COLO668 (cell line): ENCODE data around the gene CAPN2.

Experiments
- DNase-seq: peaks from one replicate; lab custom pipeline; 2025; ENCODE audit not compliant: unreplicated experiment; lab: John Stamatoyannopoulos, UW

CAPN2 gene

DNA sequence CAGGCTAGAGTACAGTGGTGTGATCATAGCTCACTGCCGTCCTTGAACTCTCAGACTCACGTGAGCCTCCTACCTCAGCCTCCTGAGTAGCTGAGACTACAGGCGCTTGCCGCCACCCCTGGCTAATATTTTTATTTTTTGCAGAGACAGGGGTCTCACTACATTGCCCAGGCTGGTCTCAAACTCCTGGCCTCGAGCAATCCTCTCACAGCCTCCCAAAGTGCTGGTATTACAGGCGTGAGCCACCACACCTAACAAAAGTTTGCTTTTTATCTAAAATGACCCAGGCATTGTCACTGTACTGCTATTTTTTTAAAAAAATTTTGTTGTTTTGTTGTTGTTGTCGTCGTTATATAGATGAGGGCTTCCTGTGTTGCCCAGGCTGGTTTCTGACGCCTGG lies 46.4 kb downstream of the CAPN2 start:
- no peak for DNase-seq

DNA sequence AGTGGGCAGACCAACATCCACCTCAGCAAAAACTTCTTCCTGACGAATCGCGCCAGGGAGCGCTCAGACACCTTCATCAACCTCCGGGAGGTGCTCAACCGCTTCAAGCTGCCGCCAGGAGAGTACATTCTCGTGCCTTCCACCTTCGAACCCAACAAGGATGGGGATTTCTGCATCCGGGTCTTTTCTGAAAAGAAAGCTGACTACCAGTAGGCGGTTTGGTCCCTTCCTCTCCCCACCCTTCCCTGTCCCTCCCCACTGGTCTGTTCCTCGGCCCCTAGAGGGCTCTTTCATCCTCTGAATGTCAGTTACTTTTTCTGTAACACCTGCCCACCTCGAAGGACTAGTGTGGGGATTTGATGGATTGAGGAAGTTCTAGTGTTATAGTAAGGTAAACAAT lies 46.9 kb downstream of the CAPN2 start:
- DNase-seq, result no peak

DNA sequence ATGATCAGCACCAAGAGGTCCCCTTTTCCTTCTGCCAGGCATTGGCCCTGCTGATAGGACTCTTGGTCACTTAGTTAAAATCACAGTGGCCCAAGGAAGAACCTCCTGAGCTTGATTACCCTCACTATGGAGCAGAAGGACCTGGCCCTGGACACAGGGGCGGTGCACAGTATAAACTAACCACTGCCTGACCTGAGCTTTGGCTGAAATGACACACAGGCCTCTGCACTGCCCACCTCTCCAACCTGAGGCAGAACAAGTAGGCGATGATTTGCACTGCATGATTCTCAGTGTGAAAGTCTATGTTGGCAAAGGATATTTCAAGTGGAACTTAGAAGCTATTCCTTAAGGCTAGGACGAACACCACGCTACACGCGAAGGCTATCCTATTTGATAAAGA lies 48.5 kb downstream of the CAPN2 start:
- DNase-seq, result no peak

DNA sequence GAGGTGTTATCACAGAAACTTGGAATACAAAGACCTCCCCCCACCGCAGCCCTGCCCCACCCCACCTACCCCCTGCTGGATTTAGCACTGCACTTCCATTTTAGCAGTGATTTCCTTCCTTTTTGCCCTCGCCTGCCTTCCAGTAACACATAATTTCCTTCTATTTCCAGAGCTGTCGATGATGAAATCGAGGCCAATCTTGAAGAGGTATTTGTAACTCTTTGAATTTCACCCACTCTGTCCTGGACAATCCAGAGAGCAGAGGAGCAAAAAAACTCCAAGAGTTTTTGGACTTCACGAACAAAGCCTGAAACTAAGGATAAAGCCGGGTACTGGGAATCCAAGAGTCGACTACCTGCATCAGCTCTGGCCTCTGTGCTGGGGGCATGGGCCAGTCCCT lies 49.1 kb downstream of the CAPN2 start:
- no peak for DNase-seq

DNA sequence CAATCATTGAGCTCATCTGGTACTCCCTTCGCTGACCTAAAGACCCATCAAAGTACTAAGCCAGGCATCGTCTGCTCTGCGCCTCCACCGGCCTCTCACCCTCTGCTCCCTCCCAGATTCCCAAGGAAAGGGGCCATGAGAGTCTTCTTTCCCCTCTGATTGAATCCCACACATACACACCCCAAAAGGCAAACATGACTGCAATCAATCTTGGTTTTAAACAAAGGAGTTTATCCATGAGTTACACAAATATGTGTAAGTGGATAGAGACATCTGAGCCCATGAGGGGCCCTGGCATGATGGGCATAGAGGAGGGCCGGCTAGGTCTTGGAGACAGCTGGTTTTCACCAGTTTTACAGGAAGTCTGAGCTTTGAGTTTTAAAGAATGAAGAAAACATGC lies 50.9 kb downstream of the CAPN2 start:
- DNase-seq, result no peak

DNA sequence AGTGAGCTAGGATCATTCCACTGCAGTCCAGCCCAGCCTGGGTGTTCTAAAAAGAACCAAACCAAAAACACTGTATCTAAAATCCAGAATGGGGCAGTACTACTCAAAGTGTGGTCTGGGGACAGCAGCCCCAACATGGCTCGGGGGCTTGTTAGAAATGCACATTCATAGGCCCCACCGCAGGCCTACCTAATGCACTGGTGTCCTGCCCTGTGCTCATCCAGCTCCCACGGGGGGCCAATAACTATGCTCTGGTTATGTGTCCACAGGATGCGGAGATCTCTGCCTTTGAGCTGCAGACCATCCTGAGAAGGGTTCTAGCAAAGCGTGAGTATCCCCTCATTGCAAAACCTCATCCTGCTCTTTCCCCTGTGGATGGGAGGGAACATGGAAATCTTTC lies 51.5 kb downstream of the CAPN2 start:
- no peak for DNase-seq

DNA sequence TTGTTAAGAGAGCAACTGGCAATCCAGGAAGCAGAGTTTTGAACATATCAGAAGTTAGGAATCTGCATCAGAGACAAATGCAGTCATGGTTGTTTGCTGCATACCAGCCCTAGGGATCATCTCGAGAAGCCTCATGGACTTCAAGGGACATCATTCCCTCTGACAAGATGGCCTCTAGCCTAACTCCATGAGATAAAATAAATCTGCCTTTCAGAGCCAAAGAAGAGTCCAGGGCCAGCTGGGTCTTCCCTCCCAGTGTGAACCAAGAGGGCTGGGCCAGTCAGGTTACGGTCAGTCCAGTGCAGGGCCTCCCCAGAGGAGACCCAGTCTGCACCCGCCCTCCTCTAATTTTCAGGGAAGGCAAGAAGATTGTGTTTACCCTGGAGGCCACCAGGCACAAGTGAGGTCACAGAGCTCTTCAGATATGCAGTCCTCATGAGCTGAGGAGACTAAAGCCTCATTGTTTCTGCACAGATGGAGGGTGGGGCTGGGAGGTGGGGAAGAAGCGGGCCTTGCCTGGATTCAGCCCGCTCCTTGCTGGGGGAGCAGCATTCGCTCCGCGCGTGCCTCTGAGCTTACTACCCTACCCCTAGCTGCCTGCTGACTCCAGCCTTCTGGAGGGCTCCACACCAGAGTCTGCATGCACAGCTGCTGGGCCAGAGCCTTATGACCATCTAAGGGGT lies 52.8 kb downstream of the CAPN2 start:
- peak; percentile 89 for DNase-seq

DNA sequence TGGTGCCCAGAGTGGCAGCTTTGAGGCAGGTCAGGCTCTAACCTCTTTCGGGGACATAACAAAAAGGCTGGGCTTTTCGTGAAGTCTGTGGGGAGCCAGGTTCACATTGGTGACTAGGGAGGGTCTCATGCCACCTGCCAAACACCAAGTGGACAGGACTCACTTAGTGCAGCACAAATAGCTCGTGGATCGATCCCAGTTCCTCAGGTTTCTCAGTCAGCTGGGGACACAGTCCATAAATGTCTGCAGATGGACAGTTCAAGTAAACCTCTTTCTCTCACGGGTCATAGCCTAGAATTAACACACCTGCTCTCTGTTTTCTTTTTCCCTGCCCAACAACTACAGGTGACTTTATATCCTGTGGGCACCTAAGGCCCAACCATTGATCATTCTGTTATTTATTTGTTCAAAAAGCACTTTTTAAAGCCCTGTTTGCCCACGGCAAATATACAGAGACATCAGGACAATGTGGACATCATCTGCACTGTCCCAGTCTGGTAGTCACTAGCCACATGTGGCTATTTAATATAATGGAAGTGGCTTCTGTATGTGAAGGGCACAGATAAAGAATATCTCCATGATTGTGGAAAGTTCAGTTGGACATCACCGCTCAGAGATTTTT lies 53.5 kb downstream of the CAPN2 start:
- DNase-seq, result peak; percentile 89

DNA sequence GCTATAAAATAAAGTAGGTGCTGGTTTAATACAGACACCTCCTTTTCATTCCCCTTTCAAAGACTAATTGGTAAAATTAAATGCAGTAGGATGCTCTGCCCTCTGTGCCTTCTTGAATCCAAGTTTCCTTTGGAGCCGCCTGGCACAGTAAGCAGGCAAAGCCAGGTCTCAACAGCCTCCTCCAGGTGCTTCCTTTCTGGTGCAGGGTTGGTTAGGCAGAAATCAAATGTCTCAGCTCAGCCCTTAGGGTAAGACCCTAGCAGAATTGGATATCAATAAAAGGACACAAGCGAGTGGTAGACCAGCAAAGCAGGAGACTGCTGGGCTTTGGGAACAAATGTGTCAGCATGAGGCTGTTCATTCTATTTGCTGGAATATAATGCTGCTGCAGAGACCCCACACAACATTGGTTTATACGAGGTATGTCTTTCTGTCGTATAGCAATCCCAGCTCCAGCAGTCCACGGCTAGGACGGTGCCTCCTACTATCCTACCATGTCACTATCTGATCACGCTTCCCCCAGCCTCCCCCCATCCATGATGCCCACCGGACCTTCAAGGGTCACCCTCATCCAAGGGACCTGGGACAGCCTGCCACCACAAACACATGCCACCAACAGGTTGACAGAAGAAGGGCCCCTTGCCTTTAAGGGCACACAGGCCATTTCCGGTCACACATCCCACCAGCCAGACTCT lies 58.4 kb downstream of the CAPN2 start:
- DNase-seq, result no peak

DNA sequence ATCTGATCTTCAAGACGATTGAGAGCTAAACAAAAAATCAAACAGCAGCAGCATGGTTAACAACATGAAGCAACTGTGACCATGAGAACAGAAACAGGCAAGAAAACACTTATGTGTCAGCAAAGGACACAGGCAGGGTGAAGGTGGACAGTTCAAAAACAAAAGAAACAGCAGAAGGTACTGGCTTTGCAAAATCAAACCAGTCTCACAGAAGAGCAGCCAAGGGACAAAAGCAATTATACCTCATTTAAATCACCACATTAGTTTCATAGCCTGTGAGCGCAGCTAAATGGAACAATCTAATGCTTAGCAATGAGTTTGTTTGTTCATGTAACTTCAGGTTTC lies 59.1 kb downstream of the CAPN2 start:
- DNase-seq, result no peak

DNA sequence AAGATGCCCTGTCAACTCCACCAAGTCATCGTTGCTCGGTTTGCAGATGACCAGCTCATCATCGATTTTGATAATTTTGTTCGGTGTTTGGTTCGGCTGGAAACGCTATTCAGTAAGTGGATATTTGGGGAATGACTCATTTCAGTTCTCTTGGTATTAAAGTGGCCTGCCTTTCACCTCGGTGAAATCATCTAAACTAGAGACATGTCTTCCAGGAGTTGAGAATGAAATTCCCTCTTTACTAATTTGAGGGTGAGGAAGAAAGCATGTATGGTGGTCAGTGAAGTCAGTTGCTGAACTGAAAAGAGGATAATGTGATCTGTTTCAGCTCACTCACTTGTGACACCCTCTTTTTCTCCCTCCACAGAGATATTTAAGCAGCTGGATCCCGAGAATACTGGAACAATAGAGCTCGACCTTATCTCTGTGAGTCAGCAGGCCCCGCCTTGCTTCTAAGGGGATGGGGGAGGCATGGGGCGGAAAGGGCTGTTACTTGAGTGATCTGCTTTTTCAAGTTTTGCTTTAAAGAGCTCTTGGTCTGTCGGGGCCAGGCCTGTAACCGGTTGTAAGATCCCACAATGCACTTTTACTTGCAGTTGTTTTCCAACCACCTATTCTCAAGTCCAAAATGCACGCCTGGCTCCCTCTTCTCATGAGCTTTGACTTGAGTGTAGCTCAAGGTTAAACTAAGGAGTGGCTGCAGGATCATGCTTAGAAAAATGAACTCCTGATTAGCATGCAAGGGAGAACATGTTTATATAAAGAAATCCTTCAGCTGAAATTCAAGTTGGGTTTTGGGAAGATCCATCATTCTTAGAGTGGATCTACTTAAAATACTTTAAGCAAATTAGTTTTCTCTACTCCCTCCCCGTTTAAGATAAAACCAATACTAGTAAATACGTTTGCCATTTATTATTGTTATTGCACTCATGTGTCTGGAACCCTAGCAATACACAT lies 59.8 kb downstream of the CAPN2 start:
- DNase-seq, result peak; percentile 62

DNA sequence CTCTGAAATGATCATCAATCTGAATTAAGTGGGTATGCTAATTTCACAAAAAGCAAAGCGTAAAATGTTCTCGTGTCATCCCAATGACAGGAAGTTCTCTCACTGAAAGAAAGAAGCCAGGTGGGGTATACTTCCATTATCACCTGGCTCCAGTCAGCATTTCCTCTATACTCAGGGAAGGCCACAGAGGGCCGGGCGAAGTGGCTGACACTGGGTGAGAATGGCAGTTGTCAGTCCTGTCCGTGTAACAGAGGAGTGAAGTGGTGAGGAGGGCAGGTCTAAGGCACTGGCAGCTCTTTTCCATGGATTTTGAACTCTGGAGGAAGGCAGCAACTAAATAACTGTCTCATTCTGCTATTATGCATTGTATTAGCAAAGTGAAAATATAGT lies 60.4 kb downstream of the CAPN2 start:
- peak; percentile 16 for DNase-seq

DNA sequence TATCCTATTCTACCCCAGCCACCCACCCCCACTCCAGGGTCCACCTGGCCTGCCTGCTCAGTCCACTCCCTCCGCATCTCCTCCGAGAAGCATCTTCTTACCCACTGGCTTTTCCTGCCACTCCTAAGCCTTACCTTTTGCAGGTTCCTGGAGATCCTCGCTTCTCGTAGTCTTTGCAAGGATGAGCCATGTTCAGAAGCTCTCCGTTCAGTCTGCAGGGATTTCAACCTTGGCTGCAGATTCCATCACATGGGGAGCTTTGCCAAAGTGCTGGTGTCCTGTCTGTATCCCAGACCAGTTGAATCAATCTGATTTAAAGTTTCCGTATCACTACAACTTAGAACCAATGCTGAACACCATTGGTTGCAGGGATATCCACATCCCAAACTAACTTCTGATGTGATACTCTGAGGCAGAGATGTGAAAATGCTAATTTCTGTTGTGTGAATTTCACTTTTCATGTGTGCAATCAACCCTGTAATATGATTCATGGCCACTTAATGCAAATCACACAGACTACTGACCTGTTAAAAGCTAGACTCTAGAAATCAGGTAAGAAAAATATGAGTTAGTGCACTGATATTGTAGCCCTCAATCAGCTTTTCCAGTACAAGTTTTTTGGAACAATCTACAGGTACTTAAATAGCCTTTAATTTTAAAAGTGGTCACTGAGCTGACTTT lies 61.9 kb downstream of the CAPN2 start:
- no peak for DNase-seq

DNA sequence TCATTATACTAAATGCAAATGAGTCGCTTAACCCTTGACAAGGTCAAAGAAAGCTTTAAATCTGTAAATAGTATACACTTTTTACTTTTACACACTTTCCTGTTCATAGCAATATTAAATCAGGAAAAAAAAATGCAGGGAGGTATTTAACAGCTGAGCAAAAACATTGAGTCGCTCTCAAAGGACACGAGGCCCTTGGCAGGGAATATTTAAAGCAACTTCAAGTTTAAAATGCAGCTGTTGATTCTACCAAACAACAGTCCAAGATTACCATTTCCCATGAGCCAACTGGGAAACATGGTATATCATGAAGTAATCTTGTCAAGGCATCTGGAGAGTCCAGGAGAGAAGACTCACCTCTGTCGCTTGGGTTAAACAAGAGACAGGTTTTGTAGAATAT lies 62.7 kb downstream of the CAPN2 start:
- DNase-seq, result no peak

DNA sequence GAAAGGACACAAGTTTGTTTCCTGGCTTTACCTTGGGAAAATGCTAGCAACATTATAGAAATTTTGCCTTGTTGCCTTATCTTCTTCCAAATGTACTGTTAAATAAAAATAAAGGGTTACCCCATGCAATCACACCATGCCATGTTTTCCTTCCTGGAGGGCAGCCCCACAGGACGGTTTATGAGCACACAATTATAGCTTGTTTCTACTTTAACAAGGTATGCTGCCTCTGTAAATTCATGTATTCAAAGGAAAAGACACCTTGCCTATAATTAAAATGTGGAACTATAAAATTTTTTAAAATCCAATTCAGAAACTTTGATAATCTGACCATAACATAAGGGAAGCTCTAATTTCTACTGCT lies 63.4 kb downstream of the CAPN2 start:
- no peak for DNase-seq

DNA sequence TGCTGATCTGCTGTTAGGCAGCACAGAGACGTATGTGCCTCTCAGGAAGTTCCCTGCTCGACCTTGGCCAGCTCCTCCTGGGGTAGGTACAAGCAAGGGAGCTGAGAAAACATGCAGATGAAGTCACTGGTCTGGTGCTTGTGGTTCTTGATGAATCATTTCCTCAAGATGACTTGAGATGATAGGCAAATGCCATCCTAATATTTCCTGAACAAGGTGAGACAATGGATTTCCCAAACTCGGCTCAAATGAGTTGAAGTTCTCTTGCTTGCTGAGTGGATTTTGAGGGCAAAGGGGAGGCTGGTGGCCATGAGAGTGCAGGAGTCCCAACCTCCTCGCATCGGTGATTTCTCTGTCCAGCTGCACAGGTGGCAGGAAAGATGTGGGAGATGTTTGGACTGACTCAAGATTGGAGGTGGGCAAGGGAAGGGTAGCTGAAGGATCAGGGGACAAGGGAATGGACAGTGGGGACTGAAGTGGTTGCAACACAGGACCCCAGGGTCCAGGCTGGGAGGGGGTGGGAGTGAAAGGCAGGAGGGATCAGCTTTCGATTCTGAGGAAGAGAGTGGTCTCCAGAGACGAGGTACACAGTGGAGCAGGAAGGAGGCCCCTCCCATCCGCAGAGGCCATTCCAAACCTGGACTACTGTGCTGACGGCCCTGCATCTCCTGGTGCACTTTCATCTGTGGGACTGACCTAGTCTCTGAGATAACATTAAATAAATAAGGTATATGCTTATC lies 63.9 kb downstream of the CAPN2 start:
- DNase-seq, result no peak

DNA sequence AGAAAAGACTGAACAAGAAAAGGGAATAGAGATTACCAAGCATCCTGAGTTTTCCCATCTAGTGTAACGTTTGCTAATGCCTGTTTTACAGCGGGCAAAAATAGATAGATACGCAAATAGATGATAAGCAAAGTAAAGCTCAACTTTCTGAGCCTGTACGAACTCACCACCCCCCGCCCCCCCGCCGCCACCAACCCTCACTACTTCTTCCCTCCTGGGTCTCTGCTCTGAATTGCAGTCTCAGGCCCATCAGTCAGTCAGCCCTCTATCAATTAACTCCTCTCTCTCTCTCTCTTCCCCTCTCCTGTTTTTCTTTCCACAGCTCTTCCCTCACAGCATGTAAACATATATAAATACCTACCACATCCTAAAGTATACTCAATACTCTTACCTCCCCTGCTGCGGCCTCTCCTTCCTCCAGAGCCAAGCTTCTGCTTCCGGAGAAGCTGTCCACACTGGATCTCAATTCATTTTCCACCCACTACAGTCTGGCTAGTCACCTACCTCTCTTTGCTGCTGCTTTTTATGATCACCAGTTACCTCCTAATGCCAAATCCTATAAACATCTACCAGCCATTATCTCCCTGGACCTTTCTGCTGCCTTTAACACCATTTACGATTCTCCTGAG lies 64.6 kb downstream of the CAPN2 start:
- no peak for DNase-seq

DNA sequence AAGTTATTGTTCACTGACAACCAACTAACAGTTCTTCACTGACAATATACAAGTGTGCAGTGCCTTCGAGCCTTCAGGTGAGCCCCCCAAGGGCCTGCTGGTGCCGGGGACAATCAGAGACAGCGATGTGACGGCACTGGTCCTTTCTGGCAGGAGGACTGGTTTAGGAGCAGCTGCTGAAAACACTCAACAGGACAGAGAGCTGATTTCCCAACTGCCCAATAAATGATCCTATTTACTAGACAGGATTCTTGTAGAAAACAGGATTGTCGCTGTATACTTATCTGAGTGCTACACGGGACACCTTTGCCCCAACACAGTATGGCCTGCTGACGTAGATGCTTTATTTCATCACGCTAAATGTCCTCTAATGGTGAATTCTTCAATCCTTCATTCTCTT lies 68.0 kb downstream of the CAPN2 start:
- no peak for DNase-seq

DNA sequence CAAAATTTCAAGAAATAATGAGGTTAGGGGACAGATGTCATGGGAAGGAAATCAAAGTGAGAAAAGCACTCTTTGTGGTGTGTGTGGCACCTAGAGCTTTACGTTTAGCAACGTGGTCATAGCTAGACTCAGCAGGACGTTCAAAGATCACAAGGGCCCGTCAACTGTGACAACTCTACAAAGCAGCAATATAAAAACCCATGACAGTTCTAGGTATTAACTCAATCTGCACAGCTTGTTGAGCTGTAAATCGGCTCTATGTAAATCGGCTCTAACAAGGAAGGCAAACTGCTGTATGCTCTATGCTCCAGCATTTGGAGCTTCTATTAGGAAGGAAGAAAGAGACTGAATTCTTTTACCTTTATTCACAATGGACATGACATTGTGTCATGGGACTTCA lies 68.6 kb downstream of the CAPN2 start:
- DNase-seq, result no peak

DNA sequence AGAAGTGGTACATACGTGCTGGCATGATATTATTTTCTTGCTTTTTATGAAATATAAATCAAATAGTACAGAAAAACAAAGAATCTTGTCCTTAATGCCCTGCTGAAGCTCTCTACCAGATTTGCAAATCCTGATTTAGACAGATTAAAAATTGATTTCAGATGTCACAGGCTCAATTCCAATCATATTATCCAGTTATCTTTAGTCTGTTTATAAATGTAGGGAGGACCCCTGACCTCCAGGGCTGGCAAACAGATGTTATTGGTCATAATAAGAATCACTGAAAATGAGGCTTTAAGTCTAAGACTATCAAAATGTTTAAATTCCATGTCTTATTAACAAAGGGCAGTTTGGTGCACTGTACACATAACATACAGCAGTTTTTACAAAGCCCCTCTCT lies 71.3 kb downstream of the CAPN2 start:
- no peak for DNase-seq
